ENCODE results near the gene PSMD1.

The PSMD1 gene

DNA sequence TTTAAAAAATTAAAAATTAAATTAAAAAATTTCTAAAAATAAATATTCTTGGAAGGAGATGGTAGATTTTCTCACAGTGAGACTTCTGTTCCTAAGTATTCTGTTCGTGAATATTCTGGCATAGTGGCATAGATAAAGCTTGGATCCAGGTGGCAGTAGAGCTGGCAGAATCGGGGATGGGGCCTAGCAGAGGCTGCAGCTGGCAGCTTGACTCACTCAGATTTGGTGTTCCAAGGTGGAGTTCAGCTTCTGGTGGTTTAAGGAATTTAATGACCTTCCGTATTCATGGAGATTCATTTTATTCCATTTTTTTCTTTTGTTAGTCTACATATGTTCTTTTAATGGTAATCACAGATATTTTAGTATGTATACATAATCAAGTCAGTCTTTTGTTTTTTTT, 161.7 kb downstream of the PSMD1 start:
- no peaks in the 10 kb centered on the region for H3K4me1 ChIP-seq (ENCODE audit: control insufficient read depth, insufficient read depth, low read length)
- no peaks in the 10 kb centered on the region for H3K9me3 ChIP-seq (ENCODE audit: control insufficient read depth, insufficient read depth, low read depth, low read length)
- ChIA-PET CTCF (interaction anchor here (0.9 to 1.2 kb wide), 2 partner anchors 9 to 114 kb away, joined by 3 to 8 read pairs; no protein-coding TSS in a partner anchor), POLR2A (no interaction called here)
- H3K4me3 ChIP-seq (ENCODE audit: low read depth, low read length) = no peak overlapping the region
- H3K27ac ChIP-seq (ENCODE audit: extremely low read depth, low read depth, low read length) = no peak overlapping the region
- TF ChIP-seq ZNF433 (tag by site-specific recombination; IDR thresholded peaks at IDR 0.05; ENCODE audit: low read depth) (no peak), ZSCAN4 (tag by site-specific recombination; IDR thresholded peaks at IDR 0.05) (no peak), ZSCAN16 (tag by site-specific recombination; IDR thresholded peaks at IDR 0.05) (no peak)
- TF ChIP-seq, protein P1, sequence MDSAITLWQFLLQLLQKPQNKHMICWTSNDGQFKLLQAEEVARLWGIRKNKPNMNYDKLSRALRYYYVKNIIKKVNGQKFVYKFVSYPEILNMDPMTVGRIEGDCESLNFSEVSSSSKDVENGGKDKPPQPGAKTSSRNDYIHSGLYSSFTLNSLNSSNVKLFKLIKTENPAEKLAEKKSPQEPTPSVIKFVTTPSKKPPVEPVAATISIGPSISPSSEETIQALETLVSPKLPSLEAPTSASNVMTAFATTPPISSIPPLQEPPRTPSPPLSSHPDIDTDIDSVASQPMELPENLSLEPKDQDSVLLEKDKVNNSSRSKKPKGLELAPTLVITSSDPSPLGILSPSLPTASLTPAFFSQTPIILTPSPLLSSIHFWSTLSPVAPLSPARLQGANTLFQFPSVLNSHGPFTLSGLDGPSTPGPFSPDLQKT (IDR thresholded peaks at IDR 0.05; ENCODE audit: borderline replicate concordance, low read depth, low read length) = no peak
- peaks cover 22 to 81% of the 10 kb centered on the region in 2 experiments for H3K36me3 ChIP-seq (ENCODE audit: control insufficient read depth in 2 of 2, insufficient read depth in 1 of 2, low read length in 2 of 2)

GRCh38 chr2:231219289-231219688, 162.6 kb downstream of the PSMD1 start:
- no peaks in the 10 kb centered on the region for H3K4me1 ChIP-seq (ENCODE audit: control insufficient read depth, insufficient read depth, low read length)
- no peaks in the 10 kb centered on the region for H3K9me3 ChIP-seq (ENCODE audit: control insufficient read depth, insufficient read depth, low read depth, low read length)
- H3K36me3 ChIP-seq (ENCODE audit: control insufficient read depth in 2 of 2, insufficient read depth in 1 of 2, low read length in 2 of 2) = peaks cover 22 to 80% of the 10 kb centered on the region in 2 experiments
- no peak overlapping the region for H3K4me3 ChIP-seq (ENCODE audit: low read depth, low read length)
- TF ChIP-seq, protein P2, sequence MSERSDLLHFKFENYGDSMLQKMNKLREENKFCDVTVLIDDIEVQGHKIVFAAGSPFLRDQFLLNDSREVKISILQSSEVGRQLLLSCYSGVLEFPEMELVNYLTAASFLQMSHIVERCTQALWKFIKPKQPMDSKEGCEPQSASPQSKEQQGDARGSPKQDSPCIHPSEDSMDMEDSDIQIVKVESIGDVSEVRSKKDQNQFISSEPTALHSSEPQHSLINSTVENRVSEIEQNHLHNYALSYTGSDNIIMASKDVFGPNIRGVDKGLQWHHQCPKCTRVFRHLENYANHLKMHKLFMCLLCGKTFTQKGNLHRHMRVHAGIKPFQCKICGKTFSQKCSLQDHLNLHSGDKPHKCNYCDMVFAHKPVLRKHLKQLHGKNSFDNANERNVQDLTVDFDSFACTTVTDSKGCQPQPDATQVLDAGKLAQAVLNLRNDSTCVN (tag by site-specific recombination; optimal IDR thresholded peaks at IDR 0.05) = no peak
- peak; percentile 49; the same call in 1 of the 2 replicates for TF ChIP-seq ZNF558 (tag by site-specific recombination; IDR thresholded peaks at IDR 0.05)
- ChIA-PET POLR2A (no interaction called here), CTCF (interaction anchor here (1.0 to 1.7 kb wide), 4 partner anchors 8 to 193 kb away, joined by 3 to 8 read pairs (median 4); no protein-coding TSS in a partner anchor)
- no peak overlapping the region for H3K27ac ChIP-seq (ENCODE audit: extremely low read depth, low read depth, low read length)

DNA sequence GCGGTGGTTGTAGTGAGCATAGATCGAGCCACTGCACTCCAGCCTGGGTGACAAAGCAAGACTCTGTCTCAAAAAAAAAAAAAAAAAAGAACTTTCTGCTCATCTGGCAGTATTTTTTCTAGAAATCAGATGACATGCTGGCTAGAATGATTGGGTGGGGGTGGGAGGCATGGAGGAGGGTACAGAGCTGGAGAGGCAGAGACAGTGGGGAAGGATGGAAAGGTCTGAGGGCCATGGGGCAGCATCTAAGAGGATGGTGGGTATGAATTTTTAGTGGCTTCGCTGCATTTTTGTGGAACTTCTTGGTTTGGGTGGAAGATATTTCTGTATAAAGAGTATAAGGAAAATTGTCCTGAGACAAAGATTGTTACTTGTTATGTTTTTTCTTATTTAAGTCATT, 165.1 kb downstream of the PSMD1 start:
- H3K27ac ChIP-seq (ENCODE audit: extremely low read depth, low read depth, low read length) = no peak overlapping the region
- H3K36me3 ChIP-seq (ENCODE audit: control insufficient read depth in 2 of 2, insufficient read depth in 1 of 2, low read length in 2 of 2) = peaks cover 22 to 75% of the 10 kb centered on the region in 2 experiments
- CTCF ChIA-PET = interaction anchor here (0.7 to 1.0 kb wide), 2 partner anchors 117 to 1390 kb away, joined by 3 to 4 read pairs; no protein-coding TSS in a partner anchor
- no peak overlapping the region for H3K4me3 ChIP-seq (ENCODE audit: low read depth, low read length)
- TF ChIP-seq ZNF777 (tag by site-specific recombination; IDR thresholded peaks at IDR 0.05; ENCODE audit: borderline replicate concordance) = no peak
- no peaks in the 10 kb centered on the region for H3K4me1 ChIP-seq (ENCODE audit: control insufficient read depth, insufficient read depth, low read length)
- POLR2A ChIA-PET = no interaction called here
- no peaks in the 10 kb centered on the region for H3K9me3 ChIP-seq (ENCODE audit: control insufficient read depth, insufficient read depth, low read depth, low read length)
